GM12878 (cell line): Measurements from ENCODE around the gene ERCC3.

Experiments used
- CBFB ChIP-seq: IDR thresholded peaks from 2 replicates; pipeline ENCODE4 v1.6.1; 2016; ENCODE audit warnings: antibody characterized with exemption, low read depth
- CTCF ChIP-seq, 3 experiments: IDR thresholded peaks in 2 of 3; conservative IDR thresholded peaks in 1 of 3; 2 replicates each; pipeline ENCODE4 v1.5.1; 2011; ENCODE audit warnings: low read depth in 3 of 3, low read length in 3 of 3, mild to moderate bottlenecking in 3 of 3, control low read depth in 2 of 3, moderate library complexity in 2 of 3, inconsistent platforms in 1 of 3, mixed read lengths in 1 of 3; ENCODE audit not compliant: control insufficient read depth in 2 of 3, insufficient read depth in 1 of 3; ENCODE audit errors: extremely low read depth in 1 of 3
- E4F1 ChIP-seq: fragments of 450-650 bp; IDR thresholded peaks from 2 replicates; pipeline ENCODE4 v1.6.1; 2018; ENCODE audit warnings: borderline replicate concordance, mild to moderate bottlenecking; ENCODE audit not compliant: partially characterized antibody
- EZH2 ChIP-seq: IDR thresholded peaks from 2 replicates; pipeline ENCODE4 v1.6.1; 2012; ENCODE audit warnings: low read depth, mild to moderate bottlenecking, control low read depth, inconsistent platforms, low read length, borderline replicate concordance; ENCODE audit not compliant: control insufficient read depth
- JUND ChIP-seq: IDR thresholded peaks from 2 replicates; pipeline ENCODE4 v1.6.1; 2012; ENCODE audit warnings: low read depth, mild to moderate bottlenecking, low read length, improper control_type of control experiment, moderate library complexity
- LARP7 ChIP-seq: fragments of 450-650 bp; IDR thresholded peaks from 2 replicates; pipeline ENCODE4 v1.6.1; 2017; ENCODE audit warnings: mild to moderate bottlenecking
- MXI1 ChIP-seq: fragments of 150-350 bp; IDR thresholded peaks from 2 replicates; pipeline ENCODE4 v1.6.1; 2011; ENCODE audit warnings: low read depth, mild to moderate bottlenecking, inconsistent platforms, low read length, improper control_type of control experiment
- NFIC ChIP-seq: IDR thresholded peaks from 2 replicates; pipeline ENCODE4 v1.6.1; 2012; ENCODE audit warnings: low read depth, mild to moderate bottlenecking, inconsistent platforms, low read length, moderate library complexity
- POLR2A ChIP-seq: IDR thresholded peaks from 2 replicates; pipeline ENCODE4 v1.6.1; 2011; ENCODE audit warnings: low read depth, mild to moderate bottlenecking, low read length
- RAD21 ChIP-seq: IDR thresholded peaks from 2 replicates; pipeline ENCODE4 v1.6.1; 2011; ENCODE audit warnings: mild to moderate bottlenecking, low read depth, low read length, moderate library complexity; ENCODE audit not compliant: insufficient read depth
- TCF12 ChIP-seq: IDR thresholded peaks from 2 replicates; pipeline ENCODE4 v1.6.1; 2011; ENCODE audit warnings: low read depth, mild to moderate bottlenecking, low read length
- YY1 ChIP-seq: IDR thresholded peaks from 2 replicates; pipeline ENCODE4 v1.6.1; 2011; ENCODE audit warnings: low read depth, mild to moderate bottlenecking, low read length

DNA sequence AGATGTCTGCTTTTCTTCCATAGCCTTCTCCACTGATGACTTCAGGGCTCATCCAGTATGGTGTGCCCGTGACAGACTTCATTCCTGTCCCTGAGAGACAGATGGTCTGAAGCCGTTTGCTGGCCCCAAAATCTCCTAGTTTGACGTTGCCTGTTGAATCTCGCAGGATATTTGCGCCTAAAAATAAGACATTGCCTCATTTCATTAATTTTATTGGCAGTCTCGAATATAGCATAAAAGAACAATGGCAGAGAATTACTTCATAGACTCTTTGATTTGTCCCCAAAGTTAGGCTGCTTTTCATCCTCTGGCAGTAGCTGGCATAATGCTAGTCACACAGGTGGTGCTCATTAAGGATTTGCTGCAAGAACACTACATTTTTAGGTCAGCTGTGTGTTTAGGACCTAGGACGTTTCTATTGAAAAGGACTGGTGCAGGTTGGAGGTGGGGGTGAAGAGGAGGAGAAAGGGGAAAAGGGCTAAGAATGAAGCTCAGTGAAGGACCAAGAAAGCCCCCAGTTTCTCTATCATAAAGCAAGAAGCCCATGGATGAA lies 14.7 kb upstream of the ERCC3 start:
- TF ChIP-seq E4F1 (no peak), CTCF (IDR thresholded peaks at IDR 0.05 in 2 of 3, conservative IDR thresholded peaks at IDR 0.05 in 1 of 3; ENCODE audit: control insufficient read depth in 2 of 3, extremely low read depth in 1 of 3, insufficient read depth in 1 of 3, low read depth in 3 of 3, low read length in 3 of 3) (no peak), LARP7 (no peak), NFIC (no peak), TCF12 (no peak), EZH2 (no peak), RAD21 (no peak), POLR2A (no peak), CBFB (no peak), MXI1 (no peak), JUND (no peak), YY1 (no peak)
